ENCODE data around the gene DR1. TPM values are rescaled to one million over a fixed set of nuclear protein-coding genes. Genes with fewer than 3 reads are reported as not detected.

DR1 gene
- total RNA-seq, 1 donor from 2014 or later, result 62.3 TPM

DNA sequence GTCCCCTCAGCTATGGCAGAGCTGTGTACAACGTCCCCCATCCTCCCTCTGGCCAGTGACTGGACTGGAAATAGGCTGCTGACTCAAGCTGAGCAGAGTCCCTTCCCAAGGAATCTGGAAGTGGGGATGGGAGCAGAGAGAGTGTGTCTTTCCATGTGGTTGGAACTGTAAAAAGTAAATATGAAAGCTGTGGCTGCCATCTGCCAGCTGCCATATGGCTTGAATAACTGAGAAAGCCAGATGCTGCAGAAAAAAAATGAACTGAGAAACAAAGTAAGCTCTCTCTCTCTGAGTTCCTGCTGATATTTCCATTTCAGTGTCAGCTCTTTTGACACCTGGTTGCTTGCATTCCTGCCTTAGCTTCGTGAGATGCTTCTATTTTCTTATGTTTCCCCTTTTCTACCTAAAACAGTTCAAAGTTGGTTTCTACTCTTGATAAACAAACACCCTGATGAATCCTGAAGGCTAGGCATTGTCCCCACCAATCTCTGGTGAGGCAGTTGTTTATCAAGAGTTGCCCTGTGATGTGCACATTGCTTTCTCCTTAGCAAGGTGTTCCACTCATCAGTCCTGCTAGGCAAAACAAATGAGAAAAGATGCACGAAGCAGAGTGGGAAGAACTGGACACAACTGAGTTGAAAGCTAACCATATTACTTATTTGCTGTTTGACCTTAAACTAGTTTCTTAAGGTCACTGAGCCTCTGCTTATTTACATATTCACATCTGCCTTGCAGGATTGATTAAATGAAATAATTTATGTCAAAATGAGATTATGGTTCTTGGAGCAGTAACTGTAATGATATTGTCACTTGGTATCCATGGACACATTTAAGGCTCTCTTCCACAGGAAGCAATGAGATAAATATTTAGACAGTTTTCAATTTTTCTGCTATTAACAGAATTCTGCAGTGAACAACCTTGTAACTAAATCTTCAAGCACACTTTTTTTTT, 16.6 kb upstream of the DR1 start:
- no peak overlapping the region for H3K27ac Mint-ChIP-seq
- ChIA-PET CTCF (interaction anchor here (0.7 kb wide), 1 partner anchor 25 kb away, joined by 3 read pairs; no protein-coding TSS in a partner anchor), POLR2A (no interaction called here)

GRCh38 chr1:93330196-93330595, 15.5 kb upstream of the DR1 start:
- H3K4me1 Mint-ChIP-seq, result peaks cover 3% of the 10 kb centered on the region
- H3K9me3 Mint-ChIP-seq, result no peaks in the 10 kb centered on the region
- ChIA-PET CTCF (no interaction called here), POLR2A (no interaction called here)
- intact Hi-C loops (cut with micrococcal nuclease), result no loop called here
- H3K36me3 Mint-ChIP-seq (ENCODE audit: low read depth), result peaks cover 4% of the 10 kb centered on the region
- no peak for DNase-seq
- H3K27me3 Mint-ChIP-seq, result no peaks in the 10 kb centered on the region
- TF ChIP-seq CTCF (IDR thresholded peaks at IDR 0.05), result no peak
- H3K27ac Mint-ChIP-seq, result no peak overlapping the region
- no peak for ATAC-seq (ENCODE audit: low read depth)
- no peak overlapping the region for H3K4me3 Mint-ChIP-seq

More for the DNA sequence above, 16.6 kb upstream of the DR1 start:
- DNase-seq, result no peak
- no peak for TF ChIP-seq CTCF (IDR thresholded peaks at IDR 0.05)
- intact Hi-C loops (cut with micrococcal nuclease), result no loop called here
- Mint-ChIP-seq H3K9me3 (no peaks in the 10 kb centered on the region), H3K4me3 (no peak overlapping the region), H3K36me3 (ENCODE audit: low read depth) (peaks cover 4% of the 10 kb centered on the region), H3K27me3 (no peaks in the 10 kb centered on the region), H3K4me1 (peaks cover 3% of the 10 kb centered on the region)
- ATAC-seq (ENCODE audit: low read depth), result no peak

- no peak for TF ChIP-seq CTCF (IDR thresholded peaks at IDR 0.05)
- H3K9me3 Mint-ChIP-seq, result no peaks in the 10 kb centered on the region
- H3K27me3 Mint-ChIP-seq, result no peaks in the 10 kb centered on the region
- ChIA-PET CTCF (interaction anchor here (1.4 kb wide), 1 partner anchor 26 kb away, joined by 4 read pairs; no protein-coding TSS in a partner anchor), POLR2A (no interaction called here)
- peaks cover 4% of the 10 kb centered on the region for H3K36me3 Mint-ChIP-seq (ENCODE audit: low read depth)
- H3K4me3 Mint-ChIP-seq, result no peak overlapping the region
- no peak for ATAC-seq (ENCODE audit: low read depth)
- no peak overlapping the region for H3K27ac Mint-ChIP-seq
- intact Hi-C loops (cut with micrococcal nuclease), result no loop called here
- peaks cover 3% of the 10 kb centered on the region for H3K4me1 Mint-ChIP-seq
- no peak for DNase-seq
Observed at GRCh38 chr1:93330617-93331016, 15.1 kb upstream of the DR1 start.

GRCh38 chr1:93331412-93331811, 14.3 kb upstream of the DR1 start:
- Mint-ChIP-seq H3K4me1 (peaks cover 3% of the 10 kb centered on the region), H3K9me3 (no peaks in the 10 kb centered on the region), H3K27ac (no peak overlapping the region), H3K4me3 (no peak overlapping the region), H3K27me3 (no peaks in the 10 kb centered on the region), H3K36me3 (ENCODE audit: low read depth) (peaks cover 8% of the 10 kb centered on the region)
- no peak for TF ChIP-seq CTCF (IDR thresholded peaks at IDR 0.05)
- DNase-seq (no peak), ATAC-seq (ENCODE audit: low read depth) (no peak)
- intact Hi-C loops (cut with micrococcal nuclease), result no loop called here
- POLR2A ChIA-PET, result interaction anchor here (1.0 kb wide), 1 partner anchor 14 kb away, joined by 3 read pairs; no protein-coding TSS in a partner anchor
- CTCF ChIA-PET, result interaction anchor here (1.4 kb wide), 1 partner anchor 27 kb away, joined by 4 read pairs; no protein-coding TSS in a partner anchor

DNA sequence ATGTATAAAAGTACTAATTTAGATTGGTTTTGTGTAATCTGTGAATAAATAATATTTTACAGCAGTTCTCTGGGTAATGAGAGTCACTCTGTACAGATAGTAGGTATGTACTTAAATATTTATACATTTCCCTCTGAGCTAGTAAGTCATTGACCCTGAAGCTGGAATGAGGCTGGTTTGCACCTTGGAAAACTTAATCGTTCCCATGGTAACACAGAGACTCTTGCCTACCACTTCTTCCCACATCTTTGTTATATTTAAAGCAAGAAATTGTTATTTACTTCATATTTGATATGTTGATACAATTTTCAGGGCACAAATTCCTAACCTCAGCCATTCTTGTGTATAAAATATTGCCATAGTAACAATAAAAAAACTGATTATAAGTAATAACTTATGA, 13.3 kb upstream of the DR1 start:
- Mint-ChIP-seq H3K4me3 (no peak overlapping the region), H3K27me3 (no peaks in the 10 kb centered on the region), H3K9me3 (no peaks in the 10 kb centered on the region), H3K36me3 (ENCODE audit: low read depth) (peaks cover 12% of the 10 kb centered on the region), H3K4me1 (peaks cover 3% of the 10 kb centered on the region), H3K27ac (no peak overlapping the region)
- CTCF ChIA-PET, result no interaction called here
- no peak for TF ChIP-seq CTCF (IDR thresholded peaks at IDR 0.05)
- DNase-seq (no peak), ATAC-seq (ENCODE audit: low read depth) (no peak)
- intact Hi-C loops (cut with micrococcal nuclease), result no loop called here
- POLR2A ChIA-PET, result no interaction called here
